K562 (cell line): Measurements from ENCODE around the gene DLST. TPM values are rescaled to one million over a fixed set of nuclear protein-coding genes. Genes with fewer than 3 reads are reported as not detected.
A peak's percentile ranks its signal among the peaks of the same experiment; 100 is the strongest.

Experiments used
- ATAC-seq: fragments of 200-7000 bp; cut with Tn5 transposase; 3 replicates; pipeline ENCODE4 v1.9.1; 2020; ENCODE audit warnings: moderate library complexity
- BruUV-seq: library from RNA; stranded (reverse); fragments of 400-500 nt; replicated peaks from 2 replicates; lab custom pipeline; 2021; lab: Mats Ljungman, UMichigan
- CTCF ChIA-PET: fragments of 300-600 bp; formaldehyde crosslinking; extraction: SDS; loops from one replicate; lab custom pipeline; 2021; ENCODE audit warnings: low intra/inter-chr PET ratio; lab: Yijun Ruan, JAX
- POLR2A ChIA-PET: fragments of 300-600, 350-650 bp; sonication (Branson Sonifier 250); formaldehyde crosslinking; extraction: SDS; loops from one replicate; lab custom pipeline; 2021; ENCODE audit warnings: antibody characterized with exemption, inconsistent platforms; lab: Yijun Ruan, JAX
- DNase-seq, 4 experiments: peaks; one replicate each; pipeline versions ENCODE4 v3.0.0 to v3.0.0-alpha.2; 2011 to 2018; ENCODE audit warnings: low spot score in 3 of 4, mixed read lengths in 3 of 4; ENCODE audit errors: extremely low read depth in 1 of 4
- FAIRE-seq: peaks from 2 replicates; lab custom pipeline; 2011; peaks lifted over from hg19 to GRCh38; lab: Jason Lieb, UNC
- H2AFZ ChIP-seq: 2 replicates; pipeline ENCODE4 v1.6.0; 2011; ENCODE audit warnings: low read depth, low read length, control low read depth, inconsistent platforms
- H3K27ac ChIP-seq: fragments of 200-600 bp; 3 replicates; pipeline ENCODE4 v1.8.0; 2011; ENCODE audit warnings: low read depth, mild to moderate bottlenecking, control low read depth, inconsistent platforms, low read length, moderate library complexity, mixed read lengths; ENCODE audit errors: extremely low read depth
- H3K27me3 ChIP-seq, 2 experiments: fragments of 300-600 bp in 1 of 2; 2 replicates in 1 of 2; 3 replicates in 1 of 2; pipeline versions ENCODE4 v1.6.0 to v1.8.0; 2011; ENCODE audit warnings: inconsistent platforms in 2 of 2, low read length in 2 of 2, mild to moderate bottlenecking in 1 of 2, mixed read lengths in 1 of 2, moderate library complexity in 1 of 2; ENCODE audit not compliant: control insufficient read depth in 2 of 2, insufficient read depth in 2 of 2
- H3K36me3 ChIP-seq: fragments of 300-600 bp; 3 replicates; pipeline ENCODE4 v1.8.0; 2011; ENCODE audit warnings: mild to moderate bottlenecking, low read length, inconsistent platforms; ENCODE audit not compliant: control insufficient read depth, insufficient read depth
- H3K4me1 ChIP-seq, 2 experiments: fragments of 200-600 bp in 1 of 2; replicated peaks in 1 of 2; 2 replicates in 1 of 2; 3 replicates in 1 of 2; pipeline versions ENCODE4 v1.5.1 to v1.8.0; 2011; ENCODE audit warnings: inconsistent platforms in 2 of 2, low read length in 2 of 2, mild to moderate bottlenecking in 1 of 2, mixed read lengths in 1 of 2, moderate library complexity in 1 of 2; ENCODE audit not compliant: control insufficient read depth in 2 of 2, insufficient read depth in 2 of 2
- H3K4me2 ChIP-seq: 2 replicates; pipeline ENCODE4 v1.6.1; 2011; ENCODE audit warnings: low read length, control low read depth, inconsistent platforms, mixed read lengths; ENCODE audit not compliant: insufficient read depth
- H3K4me3 ChIP-seq: fragments of 200-600 bp; sonication (generic), shearing (Covaris generic); 2 replicates; pipeline ENCODE4 v1.5.1; 2016; ENCODE audit warnings: control low read depth, inconsistent platforms
- H3K79me2 ChIP-seq: fragments of 200-600 bp; 3 replicates; pipeline ENCODE4 v1.8.0; 2011; ENCODE audit warnings: low read length, inconsistent platforms; ENCODE audit not compliant: control insufficient read depth, insufficient read depth
- H3K9ac ChIP-seq, 2 experiments: 2 replicates each; pipeline versions ENCODE4 v1.6.0 to v1.6.1; 2011; ENCODE audit warnings: low read depth in 2 of 2, low read length in 2 of 2, control low read depth in 1 of 2, inconsistent platforms in 1 of 2, mild to moderate bottlenecking in 1 of 2, mixed read lengths in 1 of 2; ENCODE audit not compliant: insufficient read depth in 1 of 2
- H3K9me1 ChIP-seq: one replicate; pipeline ENCODE4 v1.6.0; 2011; ENCODE audit warnings: inconsistent platforms, mild to moderate bottlenecking, low read length, moderate library complexity; ENCODE audit not compliant: control insufficient read depth, insufficient read depth
- H3K9me3 ChIP-seq: replicated peaks from 2 replicates; pipeline ENCODE4 v1.5.1; 2011; ENCODE audit warnings: low read depth, low read length, inconsistent platforms; ENCODE audit not compliant: control insufficient read depth, insufficient read depth
- H4K20me1 ChIP-seq: replicated peaks from 2 replicates; pipeline ENCODE4 v1.6.1; 2011; ENCODE audit warnings: low read length, inconsistent platforms, mixed read lengths; ENCODE audit not compliant: control insufficient read depth, insufficient read depth
- HMG20A ChIP-seq: fragments of 450-650 bp; formaldehyde crosslinking; conservative IDR thresholded peaks from 2 replicates; pipeline ENCODE4 v1.4.0; 2020; ENCODE audit warnings: mild to moderate bottlenecking, mixed read lengths
- KDM1A ChIP-seq, 2 experiments: fragments of 450-650 bp; IDR thresholded peaks; 2 replicates each; pipeline ENCODE4 v1.6.1; 2016; ENCODE audit warnings: mild to moderate bottlenecking in 2 of 2
- MTF1 ChIP-seq: fragments of 250-450 bp; sonication (Bioruptor Pico); IDR thresholded peaks from 2 replicates; pipeline ENCODE4 v1.9.0; 2021; ENCODE audit warnings: moderate library complexity, mild to moderate bottlenecking, inconsistent platforms, borderline replicate concordance
- RCOR1 ChIP-seq, 2 experiments: IDR thresholded peaks; 2 replicates each; pipeline ENCODE4 v1.6.1; 2012; ENCODE audit warnings: low read depth in 2 of 2, low read length in 2 of 2, borderline replicate concordance in 1 of 2, improper control_type of control experiment in 1 of 2
- WGBS: fragments of 100-300 bp; shearing (Covaris generic); methylation state at CpG from one replicate; pipeline ENCODE4 v1.1.6; 2016; ENCODE audit warnings: low coverage, mixed read lengths; ENCODE audit not compliant: insufficient coverage; ENCODE audit errors: missing lambda C conversion rate; 5-methylcytosine and 5-hydroxymethylcytosine counted together
- in situ Hi-C: fragments of 300-500 bp; cut with MboI; formaldehyde crosslinking; loops from 4 replicates; pipeline ENCODE4 v1.15.0; 2018; ENCODE audit warnings: inconsistent platforms, mixed read lengths
- intact Hi-C: fragments of 100-400 bp; cut with micrococcal nuclease; formaldehyde crosslinking; loops from 2 replicates; pipeline ENCODE4 v1.14.2; 2022
- polyA plus RNA-seq, 8 experiments: library from polyadenylated mRNA; depleted of rRNA in 4 of 8; stranded (reverse) in 5 of 8; unstranded in 3 of 8; fragments of >200 nt; fragmentation: Nextera tagmentation in 2 of 8; fragmentation: Illumina TruSeq in 1 of 8; extraction: Ambion mirVana in 2 of 8; extraction: Trizol in 1 of 8; gene quantifications; 2 replicates each; pipeline versions ENCODE4 v1.2.1 to v1.2.3, GENCODE V29; 2011 to 2014; ENCODE audit warnings: inconsistent platforms in 1 of 8, missing spikeins in 1 of 8
- total RNA-seq, 7 experiments: library from RNA; depleted of rRNA in 6 of 7; stranded (reverse); fragments of >200 nt in 6 of 7; fragmentation: Illumina TruSeq in 2 of 7; extraction: Trizol in 2 of 7; gene quantifications; 2 replicates each; pipeline versions ENCODE4 v1.2.1 to v1.2.3, GENCODE V29; 2011 to 2021; ENCODE audit warnings: low replicate concordance in 1 of 7

DLST gene
- total and polyA plus RNA-seq, 9 of the 15 experiments (the other 6 are each of a cell fraction or from before 2014, with no cell fraction given): 3.0 to 73.7 (median 45.4) TPM

- Histone ChIP-seq H3K9me1 (no peaks in the 10 kb centered on the region), H3K9me3 (no peaks in the 10 kb centered on the region), H3K27me3 (no peaks in the 10 kb centered on the region), H4K20me1 (peaks cover 23% of the 10 kb centered on the region), H3K36me3 (peaks cover 11% of the 10 kb centered on the region; the same call in 1 of the 3 replicates), H3K79me2 (peaks cover 29% of the 10 kb centered on the region), H3K4me2 (no peak overlapping the region), H3K4me3 (no peak overlapping the region), H3K4me1 (peaks cover 13 to 17% of the 10 kb centered on the region in 2 experiments; a peak in 4 of 5 replicates), H2AFZ (no peak overlapping the region), H3K27ac (no peak overlapping the region)
- FAIRE-seq (no peak), DNase-seq (no peak)
- POLR2A ChIA-PET: interaction anchor here (0.6 to 1.3 kb wide), 5 partner anchors 12 to 102 kb away, joined by 3 read pairs; partner anchors contain the start of gene RPS6KL1
- CTCF ChIA-PET: no interaction called here
- 19% methylated on average over 2 of the region's 3 CpGs for WGBS
- intact Hi-C loops: no loop called here
- in situ Hi-C loops: no loop called here
- no TSS peak for BruUV-seq
- TF ChIP-seq RCOR1 (IDR thresholded peaks at IDR 0.05; ENCODE audit: borderline replicate concordance in 1 of 2, low read depth in 2 of 2, low read length in 2 of 2) (peak in 1 of 2 experiments; percentile 86; a peak in 2 of 4 replicates), HMG20A (CRISPR knock-in tag) (0 out of 2 replicates have a peak, but pooled peaks have one; percentile 61), KDM1A (IDR thresholded peaks at IDR 0.05) (peak; percentile 67 to 69), MTF1 (CRISPR knock-in tag) (no peak)
- TF ChIP-seq, all 486 proteins: peak for 3
- ATAC-seq: no peak
- H3K9ac ChIP-seq: no peak overlapping the region
These were observed 2.1 kb upstream of the DLST start for GRCh38 chr14:74879427-74880182.
